GM12891 (cell line): ENCODE measurements around the gene ST6GALNAC6.

Experiments
- PAX5 ChIP-seq: IDR thresholded peaks from 2 replicates; pipeline ENCODE4 v1.6.1; 2011; ENCODE audit warnings: low read length, moderate library complexity, mild to moderate bottlenecking; ENCODE audit not compliant: insufficient read depth, severe bottlenecking
- POLR2A ChIP-seq: IDR thresholded peaks from 2 replicates; pipeline ENCODE4 v1.6.1; 2011; ENCODE audit warnings: low read depth, low read length, control low read depth
- POLR2AphosphoS5 ChIP-seq: IDR thresholded peaks from 2 replicates; pipeline ENCODE4 v1.6.1; 2011; ENCODE audit warnings: low read depth, low read length, control low read depth
- SPI1 ChIP-seq: IDR thresholded peaks from 2 replicates; pipeline ENCODE4 v1.6.1; 2011; ENCODE audit warnings: low read depth, low read length, control low read depth

- no peak for TF ChIP-seq POLR2AphosphoS5
- TF ChIP-seq POLR2A, result no peak
- TF ChIP-seq PAX5, result no peak
- TF ChIP-seq SPI1, result no peak
These were observed 45.1 kb downstream of the ST6GALNAC6 start, which contains the start of gene ENG for GRCh38 chr9:127854184-127854806.
